GM18505 (cell line): Measurements from ENCODE around the gene CELF1.

Experiments
- ATAC-seq: cut with Tn5 transposase; IDR thresholded peaks from one replicate; pipeline ENCODE4 v1.9.1; 2021; ENCODE audit not compliant: unreplicated experiment
- POLR2A ChIP-seq: IDR thresholded peaks from 4 replicates; pipeline ENCODE4 v1.6.1; 2011; ENCODE audit warnings: borderline replicate concordance; ENCODE audit not compliant: insufficient read depth, insufficient read length; ENCODE audit errors: extremely low read depth

The CELF1 gene

DNA sequence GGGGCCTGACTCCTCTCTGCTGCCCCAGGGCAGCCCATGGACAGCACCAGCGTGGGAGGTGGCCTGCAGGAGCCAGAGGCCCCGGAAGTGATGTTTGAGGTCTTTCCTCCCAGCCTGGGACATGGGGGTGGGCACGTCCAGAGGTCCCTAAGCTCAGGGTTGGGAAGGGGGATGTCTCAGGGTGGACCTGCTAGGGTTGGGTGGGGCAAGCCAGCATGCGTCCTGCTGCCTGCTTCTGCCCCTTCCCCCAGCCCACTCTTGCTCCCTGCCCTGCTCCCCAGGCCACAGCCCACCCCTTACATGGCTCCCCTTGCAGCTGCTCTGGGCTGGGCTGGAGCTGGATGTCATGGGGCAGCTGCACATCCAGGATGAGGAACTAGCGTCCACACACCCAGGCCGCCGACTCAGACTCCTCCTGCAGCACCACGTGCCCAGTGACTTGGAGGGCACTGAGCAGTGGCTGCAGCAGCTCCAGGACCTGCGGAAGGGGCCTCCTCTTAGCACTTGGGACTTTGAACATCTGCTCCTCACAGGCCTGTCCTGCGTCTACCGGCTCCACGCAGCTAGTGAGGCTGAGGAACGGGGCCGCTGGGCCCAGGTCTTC, 34.9 kb upstream of the CELF1 start:
- ATAC-seq, result no peak
- no peak for TF ChIP-seq POLR2A

DNA sequence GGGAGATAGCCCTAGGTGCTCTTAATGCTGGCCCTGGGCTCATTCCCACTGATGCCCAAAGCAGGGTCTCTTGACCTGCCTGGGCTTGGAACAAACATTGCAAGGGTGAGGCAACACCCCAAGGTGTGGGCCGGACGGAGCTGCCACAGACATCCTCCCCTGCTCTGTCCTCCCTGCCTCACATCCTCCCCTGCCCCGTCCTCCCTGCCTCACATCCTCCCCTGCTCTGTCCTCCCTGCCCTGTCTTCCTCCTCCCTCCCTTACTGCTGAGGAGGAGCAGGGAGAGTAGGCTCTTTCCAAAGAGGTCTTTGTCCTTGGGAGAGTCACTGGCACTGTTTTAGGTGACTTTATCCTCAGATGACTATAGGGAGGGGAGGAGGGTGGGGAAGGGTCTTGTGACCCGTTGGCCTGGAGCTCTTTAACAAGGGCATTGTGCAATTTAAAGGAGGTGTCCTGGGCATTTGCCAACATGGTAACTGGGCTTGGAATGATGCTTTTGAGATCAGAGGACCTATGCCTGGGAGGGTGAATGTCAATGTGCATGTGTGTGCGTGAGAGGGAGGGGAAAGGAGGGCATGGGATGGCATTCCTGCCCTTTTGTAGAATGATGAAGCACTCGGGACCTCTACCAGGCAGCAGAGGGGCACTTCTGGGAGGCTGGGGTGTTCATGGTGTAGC, 34.2 kb upstream of the CELF1 start:
- no peak for TF ChIP-seq POLR2A
- ATAC-seq, result no peak

DNA sequence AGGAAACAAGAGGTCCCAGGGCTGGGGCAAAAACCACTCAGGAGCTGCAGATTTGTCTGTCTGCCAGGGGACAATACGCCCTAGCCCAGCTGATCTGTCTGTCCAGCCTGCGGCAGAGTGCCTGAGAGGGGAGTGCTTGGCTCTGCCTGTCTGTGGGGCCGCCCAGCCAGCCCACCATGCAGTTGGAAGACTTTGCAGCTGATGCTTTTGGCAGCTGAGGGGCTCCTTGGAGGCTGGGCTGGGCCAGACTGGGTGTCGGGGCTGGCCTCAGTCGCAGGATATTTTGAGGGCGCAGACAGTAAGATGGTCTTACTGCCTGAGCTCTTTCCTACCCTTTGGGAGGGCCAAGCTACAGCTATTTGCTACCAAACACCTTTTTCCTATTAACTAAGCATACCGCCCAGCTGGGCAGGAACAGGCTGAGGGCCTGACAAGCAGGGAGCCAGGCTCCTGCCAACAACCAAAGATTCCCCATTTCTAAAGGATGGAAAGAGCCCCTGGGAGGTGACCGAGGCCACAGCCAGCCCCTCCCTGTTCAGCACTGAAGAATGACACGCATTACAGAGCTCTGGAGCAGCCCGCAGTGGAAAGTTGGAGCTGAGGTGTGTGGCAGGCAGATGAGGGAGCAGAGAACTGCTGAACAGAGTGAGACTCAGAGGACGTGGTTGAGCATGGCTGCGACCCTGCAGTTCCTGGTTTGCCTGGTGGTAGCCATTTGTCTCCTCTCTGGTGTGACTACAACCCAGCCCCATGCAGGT, 33.3 kb upstream of the CELF1 start, which contains the start of gene FAM180B:
FAM180B (plus strand) TSS at position 581 of the 758 bp plus-strand sequence; CDS start at position 672, 91 bp downstream.
- no peak for TF ChIP-seq POLR2A

DNA sequence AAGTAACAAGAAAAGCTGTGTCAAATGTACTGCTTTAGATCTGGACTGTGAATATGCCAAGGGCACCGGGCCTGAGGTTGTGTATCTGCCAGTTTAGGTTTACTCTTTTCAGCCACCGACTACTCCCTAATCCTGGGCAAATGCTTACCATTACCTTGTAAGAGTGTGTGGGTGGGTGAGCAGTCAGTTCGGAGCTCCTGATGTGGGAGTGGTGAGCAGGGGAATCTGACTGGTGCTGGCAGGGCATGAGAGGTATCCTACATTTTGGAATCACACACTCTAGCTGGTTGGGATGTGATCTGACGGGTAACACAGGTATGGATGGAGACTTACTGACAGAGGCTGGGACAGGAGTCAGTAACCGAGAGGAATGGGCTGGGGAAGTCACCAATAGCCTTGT, 30.9 kb upstream of the CELF1 start:
- ATAC-seq, result no peak
- TF ChIP-seq POLR2A, result no peak

More for the DNA sequence above, 33.3 kb upstream of the CELF1 start, which contains the start of gene FAM180B:
- ATAC-seq, result no peak

DNA sequence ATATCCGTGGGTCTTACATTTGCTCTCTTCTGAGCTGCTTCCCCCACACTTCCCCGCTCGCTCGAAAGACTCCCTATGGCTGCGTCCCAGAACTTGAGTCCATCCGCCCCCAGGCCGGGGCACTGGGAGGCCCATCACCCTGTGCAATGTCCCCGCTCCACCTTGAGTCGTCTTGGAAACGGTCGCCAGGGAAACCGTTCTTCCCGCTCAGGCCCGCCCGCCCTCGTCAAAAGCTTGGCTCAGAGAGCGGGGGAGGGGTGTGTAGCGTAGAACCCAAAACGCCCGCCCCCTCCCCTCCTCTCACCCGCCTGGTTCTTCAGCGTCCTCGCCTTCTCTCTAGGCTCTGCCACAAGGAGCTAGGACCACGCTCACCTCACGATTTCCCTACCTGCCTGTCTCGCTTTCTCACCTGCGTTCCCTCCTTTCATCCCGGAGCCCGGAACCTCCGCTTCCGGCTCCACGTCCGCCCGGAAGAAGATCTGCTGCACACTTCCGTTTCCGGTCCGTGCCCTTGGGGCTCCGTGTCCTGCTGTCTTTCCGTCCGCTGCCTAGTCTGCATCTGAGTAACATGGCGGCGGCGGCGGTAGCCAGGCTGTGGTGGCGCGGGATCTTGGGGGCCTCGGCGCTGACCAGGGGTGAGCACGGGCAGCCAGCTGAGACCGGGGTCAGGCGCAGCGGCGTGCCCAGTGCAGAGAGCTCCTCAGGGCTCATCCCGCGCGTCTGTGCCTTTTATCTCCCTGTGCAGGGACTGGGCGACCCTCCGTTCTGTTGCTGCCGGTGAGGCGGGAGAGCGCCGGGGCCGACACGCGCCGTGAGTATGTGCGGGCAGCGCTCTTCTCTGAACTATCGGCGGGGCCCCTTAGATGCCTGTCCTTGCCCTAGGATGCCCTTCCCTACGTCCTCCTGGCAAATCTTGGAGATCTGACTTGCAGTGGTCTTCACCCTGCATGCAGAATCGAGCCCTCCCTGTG, 25.9 kb upstream of the CELF1 start, which contains the start of the genes KBTBD4 and NDUFS3:
KBTBD4 (minus strand) TSS at position 447 of the 971 bp plus-strand sequence; CDS start at position 428, 19 bp downstream.
NDUFS3 (plus strand) TSS at position 551 of the 971 bp plus-strand sequence; CDS start at position 569, 18 bp downstream.
- peak; percentile 92 for ATAC-seq
- peak; percentile 81 for TF ChIP-seq POLR2A

DNA sequence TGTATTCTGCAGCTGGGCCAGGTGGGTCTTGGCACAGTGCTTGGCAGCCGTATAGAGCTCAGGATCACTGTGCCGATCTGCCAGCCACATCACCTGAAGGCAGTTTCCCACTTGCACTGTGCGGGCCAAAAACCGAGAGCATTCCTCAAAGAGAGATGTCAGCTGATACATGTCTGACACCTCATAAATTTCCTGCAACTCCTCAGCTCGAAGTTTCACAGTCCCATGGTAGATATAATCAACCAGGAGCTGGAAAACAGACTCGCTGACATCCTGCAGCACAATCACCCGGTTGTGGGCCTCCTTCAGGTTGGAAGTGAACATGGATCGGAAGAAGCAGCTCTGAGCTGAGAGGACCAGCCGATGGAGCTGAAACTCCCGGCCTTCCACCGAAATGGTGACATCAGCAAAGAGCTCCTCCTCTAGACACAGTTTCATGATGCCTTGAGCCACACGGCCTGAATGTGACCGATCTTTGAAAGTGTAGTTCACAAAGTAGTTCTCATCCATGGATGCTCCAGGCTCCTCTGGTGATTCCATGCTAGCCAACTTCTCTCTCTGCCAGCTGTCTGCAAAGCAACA, 24.6 kb upstream of the CELF1 start:
- ATAC-seq, result no peak
- TF ChIP-seq POLR2A, result no peak

DNA sequence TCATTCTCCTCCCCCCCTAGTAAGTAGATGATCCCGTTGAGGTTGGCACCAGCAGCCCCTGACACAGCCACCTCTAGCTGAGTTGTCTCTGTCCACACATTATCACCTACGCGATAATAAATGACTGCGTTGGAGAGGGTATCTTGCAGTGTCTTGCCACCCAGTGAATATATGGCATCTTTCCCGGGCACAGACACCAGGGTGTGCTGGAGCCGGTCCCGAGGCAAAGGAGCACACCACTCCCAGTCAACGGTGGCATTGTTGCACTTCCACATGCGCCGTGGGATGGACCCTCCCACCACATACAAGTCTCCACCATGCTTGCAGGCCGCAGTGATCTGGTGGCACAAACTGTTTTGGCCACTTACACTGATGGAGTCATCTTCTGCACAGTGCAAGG, 20.4 kb upstream of the CELF1 start:
- TF ChIP-seq POLR2A, result no peak
- no peak for ATAC-seq

DNA sequence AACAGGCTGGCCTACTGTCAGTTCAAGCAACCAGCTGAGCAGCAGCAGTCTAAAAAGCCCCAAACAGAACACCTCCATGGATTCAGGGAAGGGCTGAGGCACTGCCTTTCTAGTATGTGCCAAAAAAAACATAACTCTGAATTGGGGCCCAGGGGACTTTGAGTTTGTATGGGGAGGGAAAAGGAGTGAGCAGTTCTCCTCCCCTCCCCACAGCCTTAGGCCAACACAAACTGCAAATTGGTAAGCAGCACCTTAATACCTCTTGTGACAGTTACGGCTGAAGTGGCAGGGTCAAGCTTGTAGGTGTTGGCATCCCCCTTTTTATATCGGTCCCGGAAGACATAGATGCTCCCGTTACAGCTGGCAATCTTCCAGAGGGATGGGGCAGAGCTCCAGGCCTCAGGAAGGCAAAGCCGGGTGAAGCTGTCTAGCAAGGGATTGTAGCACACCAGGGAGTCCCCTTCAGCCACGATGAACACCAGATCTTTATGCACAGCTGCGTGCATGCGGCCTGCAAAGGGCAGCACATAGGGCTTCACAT, 19.9 kb upstream of the CELF1 start:
- no peak for TF ChIP-seq POLR2A

DNA sequence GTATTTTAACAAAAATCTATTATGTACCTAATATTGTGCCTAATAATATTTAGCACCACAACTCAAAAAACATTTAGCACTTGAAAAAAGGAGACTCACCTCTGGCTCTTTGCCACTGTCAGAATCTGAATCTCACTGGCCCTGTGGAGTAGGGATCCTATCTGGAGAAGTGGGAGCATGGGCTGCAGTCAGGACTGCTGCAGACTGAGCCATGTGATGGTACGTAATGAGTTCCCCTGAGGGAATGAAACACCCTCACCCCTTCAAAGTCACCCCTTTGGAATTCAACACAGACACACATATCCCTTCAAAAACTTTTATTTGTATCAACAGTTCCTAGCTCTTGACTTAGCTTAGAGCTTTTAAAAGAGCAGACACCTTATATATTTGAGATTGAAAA, 19.0 kb upstream of the CELF1 start:
- ATAC-seq, result no peak
- TF ChIP-seq POLR2A, result no peak

More for the DNA sequence above, 19.9 kb upstream of the CELF1 start:
- no peak for ATAC-seq

DNA sequence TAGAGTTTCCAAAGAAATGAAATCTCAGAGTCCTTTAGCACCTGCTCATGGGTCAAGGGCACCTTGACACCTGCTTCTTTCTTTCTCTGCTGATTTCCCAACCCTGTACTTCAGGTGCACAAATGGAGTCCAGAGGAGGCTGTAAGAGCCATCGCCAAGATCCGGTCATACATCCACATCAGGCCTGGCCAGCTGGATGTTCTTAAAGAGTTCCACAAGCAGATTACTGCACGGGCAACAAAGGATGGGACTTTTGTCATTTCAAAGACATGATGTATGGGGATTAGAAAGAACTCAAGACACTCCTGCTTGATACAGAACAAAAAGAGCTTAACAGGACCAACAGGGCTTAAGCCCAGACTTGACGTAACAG, 18.4 kb upstream of the CELF1 start:
- TF ChIP-seq POLR2A, result no peak

DNA sequence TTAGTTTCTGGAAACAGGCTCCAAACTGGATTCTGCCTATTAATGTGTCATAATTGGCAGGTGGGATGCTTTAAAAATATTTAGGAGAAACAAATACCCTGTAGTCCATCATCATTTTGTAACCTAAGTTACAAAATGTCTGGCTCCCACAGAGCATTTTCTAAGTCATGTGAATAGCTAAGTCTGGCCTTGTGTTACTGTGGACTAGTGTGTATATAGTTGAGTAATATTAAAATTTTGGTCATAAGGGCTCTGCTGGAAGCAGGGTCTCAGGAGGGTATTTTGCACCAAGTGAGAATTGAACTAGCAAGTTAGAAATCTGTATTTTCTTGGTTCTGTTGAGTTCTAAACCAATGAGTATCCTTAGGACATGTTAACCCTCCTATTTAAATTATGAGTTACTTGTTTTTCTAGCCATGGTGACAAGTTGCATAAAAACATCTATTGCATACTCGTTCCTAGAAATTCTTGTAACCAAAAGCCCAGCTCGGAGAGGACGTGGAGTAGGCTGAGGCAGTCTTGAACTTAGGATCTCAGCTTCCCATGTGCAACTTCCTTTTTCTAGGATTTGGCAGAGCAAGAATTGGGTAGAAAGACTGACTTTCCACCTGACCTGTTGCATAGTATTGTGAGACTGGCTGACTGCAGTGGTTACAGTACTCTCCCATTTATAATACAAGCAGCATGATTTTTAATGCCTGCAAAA, 17.9 kb upstream of the CELF1 start:
- no peak for TF ChIP-seq POLR2A
- ATAC-seq, result no peak

More for the DNA sequence above, 18.4 kb upstream of the CELF1 start:
- ATAC-seq, result no peak
